ENCODE results near the gene AZIN2. TPM values are rescaled to one million over a fixed set of nuclear protein-coding genes. Genes with fewer than 3 reads are reported as not detected.

AZIN2 gene
- total and polyA plus RNA-seq, 2 of the 13 experiments (the other 11 are each of a cell fraction or from before 2014, with no cell fraction given), result 1.7 to 3.5 TPM

DNA sequence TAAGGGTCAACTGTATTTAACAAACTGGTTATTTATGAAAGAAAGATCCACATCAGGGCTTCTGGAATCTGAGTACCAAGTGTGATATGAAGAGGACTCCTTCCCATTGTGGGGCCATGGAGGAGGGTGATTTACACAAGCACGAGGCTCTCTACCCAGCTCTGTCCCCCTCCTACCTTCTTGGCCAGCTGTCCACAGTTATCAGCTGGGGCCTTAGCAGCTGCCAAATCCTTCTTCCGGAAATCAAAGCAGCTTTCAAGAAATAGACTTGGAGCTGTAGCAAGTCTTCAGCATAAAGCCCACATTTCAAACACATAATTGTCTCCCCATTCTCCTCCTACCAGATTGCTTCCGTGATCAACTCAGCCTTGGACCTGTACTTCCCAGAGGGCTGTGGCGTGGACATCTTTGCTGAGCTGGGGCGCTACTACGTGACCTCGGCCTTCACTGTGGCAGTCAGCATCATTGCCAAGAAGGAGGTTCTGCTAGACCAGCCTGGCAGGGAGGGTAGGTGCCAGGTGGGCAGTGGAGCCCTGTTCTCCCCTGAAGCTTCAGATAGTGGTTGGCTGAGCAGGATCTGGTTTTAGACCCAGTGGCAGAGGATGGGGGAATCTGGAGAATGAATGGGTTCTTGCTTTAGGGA lies 15.5 kb downstream of the AZIN2 start:
- Histone ChIP-seq H4K20me1 (ENCODE audit: insufficient read depth, low read length) (no peaks in the 10 kb centered on the region), H3K79me2 (ENCODE audit: insufficient read depth, low read length) (no peaks in the 10 kb centered on the region), H3K4me3 (replicated peaks in 1 of 3; ENCODE audit: insufficient read depth in 1 of 3, low read depth in 2 of 3, low read length in 3 of 3) (no peak overlapping the region), H3K9me3 (ENCODE audit: low read length) (no peaks in the 10 kb centered on the region), H3K4me2 (ENCODE audit: low read depth, low read length) (no peak overlapping the region), H3K36me3 (replicated peaks in 1 of 2; ENCODE audit: control insufficient read depth in 1 of 2, insufficient read depth in 2 of 2, low read length in 2 of 2) (peaks cover 0 to 2% of the 10 kb centered on the region in 2 experiments; a peak in 1 of 5 replicates), H3K27ac (ENCODE audit: extremely low read length, insufficient read depth, low read length) (no peak overlapping the region), H3K27me3 (ENCODE audit: control insufficient read depth in 1 of 2, insufficient read depth in 2 of 2, low read length in 2 of 2) (no peaks in the 10 kb centered on the region; a peak in 1 of 5 replicates), H3K4me1 (ENCODE audit: insufficient read depth, low read length) (no peaks in the 10 kb centered on the region), H2AFZ (ENCODE audit: low read length) (no peak overlapping the region), H3K9ac (ENCODE audit: insufficient read depth, low read depth, low read length) (no peak overlapping the region)
- intact Hi-C loops (cut with micrococcal nuclease; ENCODE audit: unreplicated experiment), result no loop called here
- FAIRE-seq (no peak), DNase-seq (ENCODE audit: low spot score) (no peak), ATAC-seq (no peak)
- no TSS peak for BruUV-seq (replicated peaks)
- ChIA-PET CTCF (ENCODE audit: low intra/inter-chr PET ratio, low total read pairs) (no interaction called here), POLR2A (no interaction called here)
- 95% methylated on average over 7 of the region's 7 CpGs for WGBS (ENCODE audit: low lambda C conversion rate)
- in situ Hi-C loops (cut with HindIII; ENCODE audit: extremely low pct_ligation_motif_present, low pct_unique_long_range_greater_than_20kb), result no loop called here
- TF ChIP-seq POLR2AphosphoS2 (IDR thresholded peaks at IDR 0.05; ENCODE audit: low read depth, low read length), result no peak
- TF ChIP-seq, protein P1, sequence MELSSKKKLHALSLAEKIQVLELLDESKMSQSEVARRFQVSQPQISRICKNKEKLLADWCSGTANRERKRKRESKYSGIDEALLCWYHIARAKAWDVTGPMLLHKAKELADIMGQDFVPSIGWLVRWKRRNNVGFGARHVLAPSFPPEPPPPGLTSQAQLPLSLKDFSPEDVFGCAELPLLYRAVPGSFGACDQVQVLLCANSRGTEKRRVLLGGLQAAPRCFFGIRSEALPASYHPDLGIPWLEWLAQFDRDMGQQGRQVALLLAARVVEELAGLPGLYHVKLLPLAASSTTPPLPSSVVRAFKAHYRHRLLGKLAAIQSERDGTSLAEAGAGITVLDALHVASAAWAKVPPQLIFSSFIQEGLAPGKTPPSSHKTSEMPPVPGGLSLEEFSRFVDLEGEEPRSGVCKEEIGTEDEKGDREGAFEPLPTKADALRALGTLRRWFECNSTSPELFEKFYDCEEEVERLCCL (CRISPR knock-in tag; IDR thresholded peaks at IDR 0.05; ENCODE audit: borderline replicate concordance), result no peak
- TF ChIP-seq NFRKB (IDR thresholded peaks at IDR 0.05), result no peak

DNA sequence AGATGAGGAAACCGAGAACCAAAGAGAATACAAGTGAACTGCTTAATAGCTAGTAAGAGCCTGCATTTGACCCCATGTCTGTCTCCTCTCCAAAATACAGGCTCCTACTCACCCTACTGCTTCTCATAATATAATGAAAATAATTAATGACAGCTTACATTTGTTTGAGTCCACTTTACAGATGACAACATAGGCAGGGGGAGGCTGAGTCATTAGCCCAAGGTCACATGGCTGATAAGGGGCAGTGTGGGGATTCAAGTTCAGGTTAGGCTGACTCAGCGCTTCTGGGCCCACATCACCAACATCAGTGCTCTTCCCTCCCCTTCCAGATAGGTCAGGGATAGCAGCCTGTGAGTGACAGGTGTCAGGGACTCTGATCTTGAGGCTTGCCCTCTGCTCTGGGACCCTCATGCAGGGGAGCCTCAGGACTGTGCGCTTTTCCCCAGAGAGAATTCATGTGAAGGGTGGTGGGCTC lies 16.2 kb downstream of the AZIN2 start:
- H3K9me3 ChIP-seq (ENCODE audit: low read length), result no peaks in the 10 kb centered on the region
- no TSS peak for BruUV-seq (replicated peaks)
- intact Hi-C loops (cut with micrococcal nuclease; ENCODE audit: unreplicated experiment), result no loop called here
- no peak for ATAC-seq
- H3K27me3 ChIP-seq (ENCODE audit: control insufficient read depth in 1 of 2, insufficient read depth in 2 of 2, low read length in 2 of 2), result no peaks in the 10 kb centered on the region; a peak in 1 of 5 replicates
- no peaks in the 10 kb centered on the region for H3K79me2 ChIP-seq (ENCODE audit: insufficient read depth, low read length)
- no peak for FAIRE-seq
- WGBS (ENCODE audit: low lambda C conversion rate), result 92% methylated on average over 3 of the region's 3 CpGs
- no peak for DNase-seq (ENCODE audit: low spot score)
- H2AFZ ChIP-seq (ENCODE audit: low read length), result no peak overlapping the region
- H3K27ac ChIP-seq (ENCODE audit: extremely low read length, insufficient read depth, low read length), result no peak overlapping the region
- no peaks in the 10 kb centered on the region for H4K20me1 ChIP-seq (ENCODE audit: insufficient read depth, low read length)
- ChIA-PET POLR2A (no interaction called here), CTCF (ENCODE audit: low intra/inter-chr PET ratio, low total read pairs) (no interaction called here)
- no peaks in the 10 kb centered on the region for H3K4me1 ChIP-seq (ENCODE audit: insufficient read depth, low read length)
- in situ Hi-C loops (cut with HindIII; ENCODE audit: extremely low pct_ligation_motif_present, low pct_unique_long_range_greater_than_20kb), result no loop called here
- peaks cover 0 to 2% of the 10 kb centered on the region in 2 experiments; a peak in 1 of 5 replicates for H3K36me3 ChIP-seq (replicated peaks in 1 of 2; ENCODE audit: control insufficient read depth in 1 of 2, insufficient read depth in 2 of 2, low read length in 2 of 2)
- H3K4me3 ChIP-seq (replicated peaks in 1 of 3; ENCODE audit: insufficient read depth in 1 of 3, low read depth in 2 of 3, low read length in 3 of 3), result no peak overlapping the region
- no peak overlapping the region for H3K9ac ChIP-seq (ENCODE audit: insufficient read depth, low read depth, low read length)
- H3K4me2 ChIP-seq (ENCODE audit: low read depth, low read length), result no peak overlapping the region
- no peak for TF ChIP-seq ZNF343 (CRISPR knock-in tag; IDR thresholded peaks at IDR 0.05)
- TF ChIP-seq, protein P2, sequence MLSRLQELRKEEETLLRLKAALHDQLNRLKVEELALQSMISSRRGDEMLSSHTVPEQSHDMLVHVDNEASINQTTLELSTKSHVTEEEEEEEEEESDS (CRISPR knock-in tag; IDR thresholded peaks at IDR 0.05; ENCODE audit: borderline replicate concordance), result no peak
- no peak for TF ChIP-seq ZNF709 (CRISPR knock-in tag; IDR thresholded peaks at IDR 0.05)
- TF ChIP-seq RXRA (CRISPR knock-in tag; IDR thresholded peaks at IDR 0.05), result peak; percentile 26; the same call in 1 of the 2 replicates
- TF ChIP-seq, protein P3, sequence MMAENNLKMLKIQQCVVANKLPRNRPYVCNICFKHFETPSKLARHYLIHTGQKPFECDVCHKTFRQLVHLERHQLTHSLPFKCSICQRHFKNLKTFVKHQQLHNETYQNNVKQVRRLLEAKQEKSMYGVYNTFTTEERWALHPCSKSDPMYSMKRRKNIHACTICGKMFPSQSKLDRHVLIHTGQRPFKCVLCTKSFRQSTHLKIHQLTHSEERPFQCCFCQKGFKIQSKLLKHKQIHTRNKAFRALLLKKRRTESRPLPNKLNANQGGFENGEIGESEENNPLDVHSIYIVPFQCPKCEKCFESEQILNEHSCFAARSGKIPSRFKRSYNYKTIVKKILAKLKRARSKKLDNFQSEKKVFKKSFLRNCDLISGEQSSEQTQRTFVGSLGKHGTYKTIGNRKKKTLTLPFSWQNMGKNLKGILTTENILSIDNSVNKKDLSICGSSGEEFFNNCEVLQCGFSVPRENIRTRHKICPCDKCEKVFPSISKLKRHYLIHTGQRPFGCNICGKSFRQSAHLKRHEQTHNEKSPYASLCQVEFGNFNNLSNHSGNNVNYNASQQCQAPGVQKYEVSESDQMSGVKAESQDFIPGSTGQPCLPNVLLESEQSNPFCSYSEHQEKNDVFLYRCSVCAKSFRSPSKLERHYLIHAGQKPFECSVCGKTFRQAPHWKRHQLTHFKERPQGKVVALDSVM (CRISPR knock-in tag; IDR thresholded peaks at IDR 0.05), result no peak
- TF ChIP-seq, protein P4, sequence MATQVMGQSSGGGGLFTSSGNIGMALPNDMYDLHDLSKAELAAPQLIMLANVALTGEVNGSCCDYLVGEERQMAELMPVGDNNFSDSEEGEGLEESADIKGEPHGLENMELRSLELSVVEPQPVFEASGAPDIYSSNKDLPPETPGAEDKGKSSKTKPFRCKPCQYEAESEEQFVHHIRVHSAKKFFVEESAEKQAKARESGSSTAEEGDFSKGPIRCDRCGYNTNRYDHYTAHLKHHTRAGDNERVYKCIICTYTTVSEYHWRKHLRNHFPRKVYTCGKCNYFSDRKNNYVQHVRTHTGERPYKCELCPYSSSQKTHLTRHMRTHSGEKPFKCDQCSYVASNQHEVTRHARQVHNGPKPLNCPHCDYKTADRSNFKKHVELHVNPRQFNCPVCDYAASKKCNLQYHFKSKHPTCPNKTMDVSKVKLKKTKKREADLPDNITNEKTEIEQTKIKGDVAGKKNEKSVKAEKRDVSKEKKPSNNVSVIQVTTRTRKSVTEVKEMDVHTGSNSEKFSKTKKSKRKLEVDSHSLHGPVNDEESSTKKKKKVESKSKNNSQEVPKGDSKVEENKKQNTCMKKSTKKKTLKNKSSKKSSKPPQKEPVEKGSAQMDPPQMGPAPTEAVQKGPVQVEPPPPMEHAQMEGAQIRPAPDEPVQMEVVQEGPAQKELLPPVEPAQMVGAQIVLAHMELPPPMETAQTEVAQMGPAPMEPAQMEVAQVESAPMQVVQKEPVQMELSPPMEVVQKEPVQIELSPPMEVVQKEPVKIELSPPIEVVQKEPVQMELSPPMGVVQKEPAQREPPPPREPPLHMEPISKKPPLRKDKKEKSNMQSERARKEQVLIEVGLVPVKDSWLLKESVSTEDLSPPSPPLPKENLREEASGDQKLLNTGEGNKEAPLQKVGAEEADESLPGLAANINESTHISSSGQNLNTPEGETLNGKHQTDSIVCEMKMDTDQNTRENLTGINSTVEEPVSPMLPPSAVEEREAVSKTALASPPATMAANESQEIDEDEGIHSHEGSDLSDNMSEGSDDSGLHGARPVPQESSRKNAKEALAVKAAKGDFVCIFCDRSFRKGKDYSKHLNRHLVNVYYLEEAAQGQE (IDR thresholded peaks at IDR 0.05; ENCODE audit: borderline replicate concordance in 1 of 2, low read depth in 1 of 2, low read length in 2 of 2), result no peak
- TF ChIP-seq ZNF629 (CRISPR knock-in tag; conservative IDR thresholded peaks at IDR 0.05), result peak; percentile 55
- no peak for TF ChIP-seq HDAC1 (CRISPR knock-in tag; IDR thresholded peaks at IDR 0.05)

Measured in HepG2 (cell line).